Activated naive CD8-positive, alpha-beta T cell treated with anti-CD3 and anti-CD28 coated beads, Interleukin-2, amount 50 U/mL, for 24 hours (primary cell): ENCODE results near the gene SIVA1.
A peak's percentile ranks its signal among the peaks of the same experiment; 100 is the strongest.

Experiments used
- ATAC-seq: fragments of 150-1000 bp; cut with Tn5 transposase; one replicate; pipeline ENCODE4 v1.10.0; 2021
- DNase-seq: peaks from one replicate; pipeline ENCODE4 v3.0.0; 2021
- H3K27ac Mint-ChIP-seq: one replicate; pipeline ENCODE4 v1.8.0; 2021; ENCODE audit warnings: mild to moderate bottlenecking, mixed read lengths
- H3K27me3 Mint-ChIP-seq: one replicate; pipeline ENCODE4 v1.8.0; 2021; ENCODE audit warnings: mixed read lengths
- H3K36me3 Mint-ChIP-seq: one replicate; pipeline ENCODE4 v1.8.0; 2021; ENCODE audit warnings: low read depth, mixed read lengths
- H3K4me1 Mint-ChIP-seq: one replicate; pipeline ENCODE4 v1.8.0; 2021; ENCODE audit warnings: mixed read lengths
- H3K4me3 Mint-ChIP-seq: one replicate; pipeline ENCODE4 v1.8.0; 2021; ENCODE audit warnings: mild to moderate bottlenecking, moderate library complexity, mixed read lengths
- H3K9me3 Mint-ChIP-seq: one replicate; pipeline ENCODE4 v1.8.0; 2021; ENCODE audit warnings: mixed read lengths

Gene SIVA1

GRCh38 chr14:104775073-104775489 is 22.1 kb downstream of the SIVA1 start:
- H3K4me3 Mint-ChIP-seq = no peak overlapping the region
- H3K36me3 Mint-ChIP-seq = peaks cover 28% of the 10 kb centered on the region
- peaks cover 2% of the 10 kb centered on the region for H3K4me1 Mint-ChIP-seq
- H3K9me3 Mint-ChIP-seq = no peaks in the 10 kb centered on the region
- no peak for DNase-seq
- no peak overlapping the region for H3K27ac Mint-ChIP-seq
- no peaks in the 10 kb centered on the region for H3K27me3 Mint-ChIP-seq
- ATAC-seq = no peak

GRCh38 chr14:104776481-104776880 is 23.5 kb downstream of the SIVA1 start:
- H3K4me3 Mint-ChIP-seq = no peak overlapping the region
- no peaks in the 10 kb centered on the region for H3K4me1 Mint-ChIP-seq
- no peak overlapping the region for H3K27ac Mint-ChIP-seq
- H3K9me3 Mint-ChIP-seq = no peaks in the 10 kb centered on the region
- ATAC-seq = no peak
- no peaks in the 10 kb centered on the region for H3K27me3 Mint-ChIP-seq
- H3K36me3 Mint-ChIP-seq = peaks cover 18% of the 10 kb centered on the region
- DNase-seq = no peak

- Mint-ChIP-seq H3K36me3 (peaks cover 11% of the 10 kb centered on the region), H3K9me3 (no peaks in the 10 kb centered on the region)
- ATAC-seq = no peak
Measured at GRCh38 chr14:104776961-104777807, 24.2 kb downstream of the SIVA1 start.

GRCh38 chr14:104777808-104778249 is 24.9 kb downstream of the SIVA1 start:
- ATAC-seq = no peak
- Mint-ChIP-seq H3K4me1 (no peaks in the 10 kb centered on the region), H3K27ac (no peak overlapping the region), H3K4me3 (no peak overlapping the region), H3K27me3 (no peaks in the 10 kb centered on the region), H3K36me3 (peaks cover 5% of the 10 kb centered on the region), H3K9me3 (no peaks in the 10 kb centered on the region)
- DNase-seq = no peak

More at GRCh38 chr14:104776961-104777807, 24.2 kb downstream of the SIVA1 start:
- Mint-ChIP-seq H3K27me3 (no peaks in the 10 kb centered on the region), H3K27ac (peak overlapping the region; percentile 22), H3K4me3 (no peak overlapping the region), H3K4me1 (no peaks in the 10 kb centered on the region)
- no peak for DNase-seq

- ATAC-seq (no peak), DNase-seq (no peak)
- H3K4me1 Mint-ChIP-seq = no peaks in the 10 kb centered on the region
- H3K9me3 Mint-ChIP-seq = no peaks in the 10 kb centered on the region
- H3K27me3 Mint-ChIP-seq = no peaks in the 10 kb centered on the region
- H3K27ac Mint-ChIP-seq = no peak overlapping the region
- peaks cover 4% of the 10 kb centered on the region for H3K36me3 Mint-ChIP-seq
- no peak overlapping the region for H3K4me3 Mint-ChIP-seq
Measured at GRCh38 chr14:104778694-104779331, 25.9 kb downstream of the SIVA1 start.

GRCh38 chr14:104779776-104780512 is 27.0 kb downstream of the SIVA1 start:
- Mint-ChIP-seq H3K36me3 (peaks cover 4% of the 10 kb centered on the region), H3K9me3 (no peaks in the 10 kb centered on the region), H3K27ac (no peak overlapping the region), H3K27me3 (no peaks in the 10 kb centered on the region), H3K4me1 (no peaks in the 10 kb centered on the region), H3K4me3 (no peak overlapping the region)
- DNase-seq = no peak
- ATAC-seq = no peak

- Mint-ChIP-seq H3K9me3 (no peaks in the 10 kb centered on the region), H3K36me3 (peaks cover 4% of the 10 kb centered on the region), H3K27me3 (no peaks in the 10 kb centered on the region), H3K27ac (no peak overlapping the region), H3K4me3 (no peak overlapping the region), H3K4me1 (peaks cover 3% of the 10 kb centered on the region)
- DNase-seq (no peak), ATAC-seq (no peak)
Measured at GRCh38 chr14:104780513-104781030, 27.6 kb downstream of the SIVA1 start.

- DNase-seq (no peak), ATAC-seq (no peak)
- Mint-ChIP-seq H3K4me3 (no peak overlapping the region), H3K4me1 (peaks cover 3% of the 10 kb centered on the region), H3K9me3 (no peaks in the 10 kb centered on the region), H3K36me3 (peaks cover 4% of the 10 kb centered on the region), H3K27me3 (no peaks in the 10 kb centered on the region), H3K27ac (no peak overlapping the region)
Measured at GRCh38 chr14:104781271-104782077, 28.5 kb downstream of the SIVA1 start.

- H3K27ac Mint-ChIP-seq = no peak overlapping the region
- ATAC-seq = no peak
Measured at GRCh38 chr14:104782086-104782807, 29.3 kb downstream of the SIVA1 start.

GRCh38 chr14:104782808-104783139 is 29.8 kb downstream of the SIVA1 start:
- ATAC-seq (no peak), DNase-seq (no peak)
- Mint-ChIP-seq H3K4me3 (no peak overlapping the region), H3K36me3 (no peaks in the 10 kb centered on the region), H3K27me3 (no peaks in the 10 kb centered on the region), H3K27ac (no peak overlapping the region), H3K4me1 (peaks cover 8% of the 10 kb centered on the region), H3K9me3 (no peaks in the 10 kb centered on the region)

More at GRCh38 chr14:104782086-104782807, 29.3 kb downstream of the SIVA1 start:
- Mint-ChIP-seq H3K36me3 (no peaks in the 10 kb centered on the region), H3K4me1 (peaks cover 5% of the 10 kb centered on the region), H3K4me3 (no peak overlapping the region), H3K9me3 (no peaks in the 10 kb centered on the region), H3K27me3 (no peaks in the 10 kb centered on the region)
- no peak for DNase-seq

GRCh38 chr14:104783484-104784217 is 30.7 kb downstream of the SIVA1 start:
- no peaks in the 10 kb centered on the region for H3K27me3 Mint-ChIP-seq
- H3K4me3 Mint-ChIP-seq = no peak overlapping the region
- DNase-seq (no peak), ATAC-seq (no peak)
- H3K27ac Mint-ChIP-seq = no peak overlapping the region
- peaks cover 11% of the 10 kb centered on the region for H3K4me1 Mint-ChIP-seq
- no peaks in the 10 kb centered on the region for H3K9me3 Mint-ChIP-seq
- no peaks in the 10 kb centered on the region for H3K36me3 Mint-ChIP-seq

GRCh38 chr14:104784218-104784568 is 31.2 kb downstream of the SIVA1 start:
- DNase-seq (no peak), ATAC-seq (no peak)
- H3K27ac Mint-ChIP-seq = no peak overlapping the region

More at GRCh38 chr14:104784218-104784568, 31.2 kb downstream of the SIVA1 start:
- H3K9me3 Mint-ChIP-seq = no peaks in the 10 kb centered on the region
- H3K4me1 Mint-ChIP-seq = peaks cover 11% of the 10 kb centered on the region
- no peaks in the 10 kb centered on the region for H3K36me3 Mint-ChIP-seq
- H3K4me3 Mint-ChIP-seq = no peak overlapping the region
- H3K27me3 Mint-ChIP-seq = no peaks in the 10 kb centered on the region
